ENCODE results near the gene COL5A1.

- TF ChIP-seq EZH2phosphoT487 (IDR thresholded peaks at IDR 0.05; ENCODE audit: low read depth) (no peak), CTCF (IDR thresholded peaks at IDR 0.05; ENCODE audit: low read depth, low read length) (no peak)
These were observed 65.6 kb downstream of the COL5A1 start for GRCh38 chr9:134707031-134707680.
